Esophagus squamous epithelium (tissue), 4 donors: Measurements from ENCODE around the gene ARL6IP1.
"Not testable (repeated sequence)": the region's sequence is repeated elsewhere in the genome, so short reads cannot be mapped to it uniquely, and the experiment has no call there.

Experiments used
- POLR2A ChIP-seq, 4 donors: fragments of 450-650 bp; IDR thresholded peaks; one replicate each; pipeline ENCODE4 v1.6.1; 2017; ENCODE audit warnings: antibody characterized with exemption in 4 of 4, mild to moderate bottlenecking in 4 of 4, moderate library complexity in 3 of 4
- TF ChIP-seq, protein P1 (sequence below), 6 experiments: fragments of 450-650 bp in 4 of 6; fragments of 200-600 bp in 2 of 6; sonication (generic) in 2 of 6; IDR thresholded peaks; one replicate each; pipeline ENCODE4 v1.5.1; 2016 to 2019; ENCODE audit warnings: antibody characterized with exemption in 6 of 6, mild to moderate bottlenecking in 4 of 6, moderate library complexity in 4 of 6

DNA sequence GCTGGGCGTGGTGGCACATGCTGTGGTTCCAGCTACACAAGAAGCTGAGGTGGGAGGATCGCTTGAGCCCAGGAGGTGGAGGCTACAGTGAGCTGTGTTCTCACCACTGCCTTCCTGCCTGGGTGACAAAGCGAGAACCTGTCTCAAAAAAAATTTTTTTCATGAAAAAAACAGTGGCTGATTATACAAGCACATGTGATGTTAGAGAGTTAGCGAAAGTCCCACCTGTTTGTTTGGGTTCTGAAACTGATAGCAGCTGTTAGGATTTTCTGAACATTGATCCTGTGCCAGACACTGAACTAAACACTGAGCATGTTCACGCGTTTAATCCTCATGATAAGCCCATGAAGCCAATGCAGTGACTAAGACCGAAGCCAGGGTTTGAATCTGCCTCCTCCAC lies 34.1 kb downstream of the ARL6IP1 start:
- not testable (repeated sequence) for TF ChIP-seq POLR2A (IDR thresholded peaks at IDR 0.05)
- TF ChIP-seq, protein P1, sequence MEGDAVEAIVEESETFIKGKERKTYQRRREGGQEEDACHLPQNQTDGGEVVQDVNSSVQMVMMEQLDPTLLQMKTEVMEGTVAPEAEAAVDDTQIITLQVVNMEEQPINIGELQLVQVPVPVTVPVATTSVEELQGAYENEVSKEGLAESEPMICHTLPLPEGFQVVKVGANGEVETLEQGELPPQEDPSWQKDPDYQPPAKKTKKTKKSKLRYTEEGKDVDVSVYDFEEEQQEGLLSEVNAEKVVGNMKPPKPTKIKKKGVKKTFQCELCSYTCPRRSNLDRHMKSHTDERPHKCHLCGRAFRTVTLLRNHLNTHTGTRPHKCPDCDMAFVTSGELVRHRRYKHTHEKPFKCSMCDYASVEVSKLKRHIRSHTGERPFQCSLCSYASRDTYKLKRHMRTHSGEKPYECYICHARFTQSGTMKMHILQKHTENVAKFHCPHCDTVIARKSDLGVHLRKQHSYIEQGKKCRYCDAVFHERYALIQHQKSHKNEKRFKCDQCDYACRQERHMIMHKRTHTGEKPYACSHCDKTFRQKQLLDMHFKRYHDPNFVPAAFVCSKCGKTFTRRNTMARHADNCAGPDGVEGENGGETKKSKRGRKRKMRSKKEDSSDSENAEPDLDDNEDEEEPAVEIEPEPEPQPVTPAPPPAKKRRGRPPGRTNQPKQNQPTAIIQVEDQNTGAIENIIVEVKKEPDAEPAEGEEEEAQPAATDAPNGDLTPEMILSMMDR (IDR thresholded peaks at IDR 0.05), result not testable (repeated sequence)
